NT2/D1 (cell line): ENCODE measurements around the gene R3HDM4.
"Not testable (repeated sequence)": the region's sequence is repeated elsewhere in the genome, so short reads cannot be mapped to it uniquely, and the experiment has no call there.

ENCODE experiments used
- YY1 ChIP-seq: IDR thresholded peaks from 2 replicates; pipeline ENCODE4 v1.6.1; 2011; ENCODE audit not compliant: insufficient read length, insufficient read depth
- ZNF274 ChIP-seq: IDR thresholded peaks from 2 replicates; pipeline ENCODE4 v1.6.1; 2011; ENCODE audit warnings: mild to moderate bottlenecking, low read depth, low read length

DNA sequence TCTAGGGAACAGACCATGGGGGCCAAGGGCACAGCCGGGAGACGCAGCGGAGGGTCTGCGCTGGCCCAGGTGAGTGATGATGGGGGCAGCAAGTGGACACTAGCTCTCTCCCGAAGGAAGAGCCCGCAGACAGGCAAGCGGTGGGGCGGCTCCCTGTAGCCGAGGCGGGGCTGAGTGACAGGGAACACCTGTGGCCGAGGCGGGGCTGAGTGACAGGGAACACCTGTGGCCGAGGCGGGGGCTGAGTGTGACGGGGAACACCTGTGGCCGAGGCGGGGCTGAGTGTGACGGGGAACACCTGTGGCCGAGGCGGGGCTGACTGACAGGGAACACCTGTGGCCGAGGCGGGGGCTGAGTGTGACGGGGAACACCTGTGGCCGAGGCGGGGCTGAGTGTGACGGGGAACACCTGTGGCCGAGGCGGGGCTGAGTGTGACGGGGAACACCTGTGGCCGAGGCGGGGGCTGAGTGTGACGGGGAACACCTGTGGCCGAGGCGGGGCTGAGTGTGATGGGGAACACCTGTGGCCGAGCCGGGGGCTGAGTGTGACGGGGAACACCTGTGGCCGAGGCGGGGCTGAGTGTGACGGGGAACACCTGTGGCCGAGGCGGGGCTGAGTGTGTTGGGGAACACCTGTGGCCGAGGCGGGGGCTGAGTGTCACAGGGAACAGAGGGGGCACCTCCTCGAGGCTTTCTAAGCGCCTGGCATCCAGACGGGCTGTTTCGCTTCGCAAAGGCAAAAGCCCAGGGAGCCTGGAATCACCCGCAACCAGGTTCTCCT, 21.4 kb downstream of the R3HDM4 start:
- not testable (repeated sequence) for TF ChIP-seq YY1, ZNF274
